ENCODE results near the gene AFG1L. TPM values are rescaled to one million over a fixed set of nuclear protein-coding genes. Genes with fewer than 3 reads are reported as not detected.
A peak's percentile ranks its signal among the peaks of the same experiment; 100 is the strongest.

Gene AFG1L
- total RNA-seq, 2 donors from 2014 or later, result 10.5 to 11.1 TPM

- H3K27me3 Mint-ChIP-seq (ENCODE audit: insufficient read depth), result no peaks in the 10 kb centered on the region
- DNase-seq, result peak; percentile 51
- Histone ChIP-seq H3K36me3 (ENCODE audit: control insufficient read depth, insufficient read depth, low read length) (no peaks in the 10 kb centered on the region), H3K9ac (ENCODE audit: extremely low read depth, low read length, poor library complexity, severe bottlenecking) (no peak overlapping the region), H3K4me1 (ENCODE audit: control insufficient read depth, insufficient read depth, low read length) (peaks cover 4% of the 10 kb centered on the region), H3K9me3 (ENCODE audit: control insufficient read depth, low read length) (no peaks in the 10 kb centered on the region), H3K27ac (ENCODE audit: low read depth, low read length) (peak overlapping the region; percentile 61), H3K27me3 (ENCODE audit: control insufficient read depth, insufficient read depth, low read length, poor library complexity, severe bottlenecking) (no peaks in the 10 kb centered on the region), H3K4me3 (ENCODE audit: low read length) (no peak overlapping the region)
- H3K4me1 Mint-ChIP-seq, result no peaks in the 10 kb centered on the region
- TF ChIP-seq CTCF (conservative IDR thresholded peaks at IDR 0.05), result no peak
- no peak overlapping the region for H3K4me3 Mint-ChIP-seq
- H3K27ac Mint-ChIP-seq, result peak overlapping the region; percentile 75
- WGBS, 2 experiments (ENCODE audit: insufficient coverage in 1 of 2, insufficient read length in 1 of 2), result 44 to 81% methylated on average over 1 to 4 of the region's 4 CpGs
- no peaks in the 10 kb centered on the region for H3K9me3 Mint-ChIP-seq
- H3K36me3 Mint-ChIP-seq (ENCODE audit: low read depth), result no peaks in the 10 kb centered on the region
Observed at GRCh38 chr6:108452711-108453195, 157.9 kb downstream of the AFG1L start.

GRCh38 chr6:108453601-108454185, 158.8 kb downstream of the AFG1L start:
- Histone ChIP-seq H3K27me3 (ENCODE audit: control insufficient read depth, insufficient read depth, low read length, poor library complexity, severe bottlenecking) (no peaks in the 10 kb centered on the region), H3K9me3 (ENCODE audit: control insufficient read depth, low read length) (no peaks in the 10 kb centered on the region), H3K9ac (ENCODE audit: extremely low read depth, low read length, poor library complexity, severe bottlenecking) (no peak overlapping the region), H3K4me3 (ENCODE audit: low read length) (no peak overlapping the region), H3K4me1 (ENCODE audit: control insufficient read depth, insufficient read depth, low read length) (peaks cover 4% of the 10 kb centered on the region), H3K36me3 (ENCODE audit: control insufficient read depth, insufficient read depth, low read length) (no peaks in the 10 kb centered on the region), H3K27ac (ENCODE audit: low read depth, low read length) (no peak overlapping the region)
- 88 to 93% methylated on average over 3 of the region's 3 CpGs for WGBS, 2 experiments (ENCODE audit: insufficient coverage in 1 of 2, insufficient read length in 1 of 2)
- no peak for TF ChIP-seq CTCF (conservative IDR thresholded peaks at IDR 0.05)
- Mint-ChIP-seq H3K27me3 (ENCODE audit: insufficient read depth) (no peaks in the 10 kb centered on the region), H3K9me3 (no peaks in the 10 kb centered on the region), H3K36me3 (ENCODE audit: low read depth) (no peaks in the 10 kb centered on the region), H3K4me1 (no peaks in the 10 kb centered on the region), H3K27ac (no peak overlapping the region), H3K4me3 (no peak overlapping the region)
- DNase-seq, result no peak

- H3K27me3 Mint-ChIP-seq (ENCODE audit: insufficient read depth), result no peaks in the 10 kb centered on the region
- no peak overlapping the region for H3K4me3 ChIP-seq (ENCODE audit: low read length)
- 91 to 99% methylated on average over 2 of the region's 2 CpGs for WGBS, 2 experiments (ENCODE audit: insufficient coverage in 1 of 2, insufficient read length in 1 of 2)
- no peak overlapping the region for H3K9ac ChIP-seq (ENCODE audit: extremely low read depth, low read length, poor library complexity, severe bottlenecking)
- H3K27ac Mint-ChIP-seq, result no peak overlapping the region
- peaks cover 4% of the 10 kb centered on the region for H3K4me1 ChIP-seq (ENCODE audit: control insufficient read depth, insufficient read depth, low read length)
- DNase-seq, result no peak
- no peaks in the 10 kb centered on the region for H3K9me3 ChIP-seq (ENCODE audit: control insufficient read depth, low read length)
- no peak for TF ChIP-seq CTCF (conservative IDR thresholded peaks at IDR 0.05)
- H3K4me3 Mint-ChIP-seq, result no peak overlapping the region
- H3K27me3 ChIP-seq (ENCODE audit: control insufficient read depth, insufficient read depth, low read length, poor library complexity, severe bottlenecking), result no peaks in the 10 kb centered on the region
- H3K36me3 Mint-ChIP-seq (ENCODE audit: low read depth), result no peaks in the 10 kb centered on the region
- no peak overlapping the region for H3K27ac ChIP-seq (ENCODE audit: low read depth, low read length)
- no peaks in the 10 kb centered on the region for H3K36me3 ChIP-seq (ENCODE audit: control insufficient read depth, insufficient read depth, low read length)
- no peaks in the 10 kb centered on the region for H3K9me3 Mint-ChIP-seq
- H3K4me1 Mint-ChIP-seq, result no peaks in the 10 kb centered on the region
Observed at GRCh38 chr6:108454356-108454755, 159.5 kb downstream of the AFG1L start.

Data from endodermal cell (in vitro differentiated cells).